SK-N-SH treated with all-trans-retinoic acid at 6 μM for 48 hours (cell line): Measurements from ENCODE around the gene SPATS2L.

Experiments used
- ATAC-seq: fragments of 200-7000 bp; cut with Tn5 transposase; 3 replicates; pipeline ENCODE4 v1.9.1; 2020; ENCODE audit warnings: mild to moderate bottlenecking, moderate library complexity
- ARNTL ChIP-seq: fragments of 450-650 bp; formaldehyde crosslinking; IDR thresholded peaks from 2 replicates; pipeline ENCODE4 v1.5.0; 2020; ENCODE audit warnings: low read depth, mild to moderate bottlenecking, moderate library complexity, borderline replicate concordance
- BACH2 ChIP-seq: fragments of 250-450 bp; sonication (Bioruptor Pico); IDR thresholded peaks from 2 replicates; pipeline ENCODE4 v1.9.0; 2021; ENCODE audit warnings: mild to moderate bottlenecking, borderline replicate concordance
- CSDC2 ChIP-seq: fragments of 250-450 bp; sonication (Bioruptor Pico); IDR thresholded peaks from 2 replicates; pipeline ENCODE4 v1.5.0; 2020; ENCODE audit warnings: mild to moderate bottlenecking, moderate library complexity
- ESRRG ChIP-seq: fragments of 250-450 bp; sonication (Bioruptor Pico); IDR thresholded peaks from 2 replicates; pipeline ENCODE4 v1.6.1; 2021; ENCODE audit warnings: mild to moderate bottlenecking
- GLIS3 ChIP-seq: fragments of 250-450 bp; sonication (Bioruptor Pico); IDR thresholded peaks from 2 replicates; pipeline ENCODE4 v1.5.0; 2020; ENCODE audit warnings: mild to moderate bottlenecking, moderate library complexity
- ISL1 ChIP-seq: fragments of 250-450 bp; sonication (Bioruptor Pico); IDR thresholded peaks from 2 replicates; pipeline ENCODE4 v2.1.2; 2022; ENCODE audit warnings: mild to moderate bottlenecking, moderate library complexity
- PATZ1 ChIP-seq: fragments of 250-450 bp; sonication (Bioruptor Pico); IDR thresholded peaks from 2 replicates; pipeline ENCODE4 v1.8.0; 2020; ENCODE audit warnings: mild to moderate bottlenecking, moderate library complexity, borderline replicate concordance
- PPARA ChIP-seq: fragments of 250-450 bp; sonication (Bioruptor Pico); IDR thresholded peaks from 2 replicates; pipeline ENCODE4 v1.5.0; 2020; ENCODE audit warnings: mild to moderate bottlenecking, borderline replicate concordance
- RARB ChIP-seq: fragments of 250-450 bp; sonication (Bioruptor Pico); IDR thresholded peaks from 2 replicates; pipeline ENCODE4 v1.8.0; 2021; ENCODE audit warnings: mild to moderate bottlenecking, moderate library complexity
- SNAI2 ChIP-seq: fragments of 250-450 bp; sonication (Bioruptor Pico); IDR thresholded peaks from 2 replicates; pipeline ENCODE4 v1.5.0; 2020; ENCODE audit warnings: mild to moderate bottlenecking, moderate library complexity
- TCF4 ChIP-seq: fragments of 250-450 bp; sonication (Bioruptor Pico); IDR thresholded peaks from 2 replicates; pipeline ENCODE4 v1.8.0; 2021; ENCODE audit warnings: mild to moderate bottlenecking, moderate library complexity, borderline replicate concordance
- TOX ChIP-seq: fragments of 250-450 bp; sonication (Bioruptor Pico); IDR thresholded peaks from 2 replicates; pipeline ENCODE4 v1.8.0; 2021; ENCODE audit warnings: mild to moderate bottlenecking, moderate library complexity, borderline replicate concordance
- TSHZ2 ChIP-seq: fragments of 250-450 bp; sonication (Bioruptor Pico); IDR thresholded peaks from 2 replicates; pipeline ENCODE4 v1.5.0; 2020; ENCODE audit warnings: mild to moderate bottlenecking, moderate library complexity
- ZC3H10 ChIP-seq: fragments of 250-450 bp; sonication (Bioruptor Pico); IDR thresholded peaks from 2 replicates; pipeline ENCODE4 v1.5.1; 2021; ENCODE audit warnings: mild to moderate bottlenecking, moderate library complexity
- ZFP3 ChIP-seq: fragments of 250-450 bp; sonication (Bioruptor Pico); IDR thresholded peaks from 2 replicates; pipeline ENCODE4 v1.5.0; 2020; ENCODE audit warnings: mild to moderate bottlenecking, moderate library complexity
- ZFP30 ChIP-seq: fragments of 450-650 bp; formaldehyde crosslinking; IDR thresholded peaks from 2 replicates; pipeline ENCODE4 v1.5.0; 2022; ENCODE audit warnings: mild to moderate bottlenecking, moderate library complexity
- ZNF565 ChIP-seq: fragments of 450-650 bp; formaldehyde crosslinking; conservative IDR thresholded peaks from 2 replicates; pipeline ENCODE4 v1.5.0; 2020; ENCODE audit warnings: low read depth, mild to moderate bottlenecking, moderate library complexity
- ZNF70 ChIP-seq: fragments of 450-650 bp; formaldehyde crosslinking; IDR thresholded peaks from 2 replicates; pipeline ENCODE4 v1.5.0; 2020; ENCODE audit warnings: mild to moderate bottlenecking, moderate library complexity
- ZNF8 ChIP-seq: fragments of 450-650 bp; formaldehyde crosslinking; IDR thresholded peaks from 2 replicates; pipeline ENCODE4 v1.5.0; 2020; ENCODE audit warnings: mild to moderate bottlenecking, moderate library complexity
- TF ChIP-seq, protein P1 (sequence below): fragments of 250-450 bp; sonication (Bioruptor Pico); IDR thresholded peaks from 2 replicates; pipeline ENCODE4 v1.5.1; 2020; ENCODE audit warnings: low read depth, mild to moderate bottlenecking, moderate library complexity

Gene SPATS2L

GRCh38 chr2:200314976-200315567 lies 8.6 kb downstream of the SPATS2L start:
- no peak for ATAC-seq
- TF ChIP-seq ZFP30 (CRISPR knock-in tag) (no peak), TOX (no peak), RARB (CRISPR knock-in tag) (no peak), ARNTL (no peak), CSDC2 (CRISPR knock-in tag) (no peak), GLIS3 (no peak), ZNF70 (CRISPR knock-in tag) (no peak), ZNF8 (no peak), ISL1 (CRISPR knock-in tag) (no peak), ESRRG (CRISPR knock-in tag) (no peak), PATZ1 (CRISPR knock-in tag) (no peak), PPARA (no peak), BACH2 (CRISPR knock-in tag) (no peak), ZC3H10 (CRISPR knock-in tag) (no peak), SNAI2 (CRISPR knock-in tag) (no peak), TSHZ2 (no peak), TCF4 (CRISPR knock-in tag) (no peak), ZFP3 (CRISPR knock-in tag) (no peak)
- TF ChIP-seq, protein P1, sequence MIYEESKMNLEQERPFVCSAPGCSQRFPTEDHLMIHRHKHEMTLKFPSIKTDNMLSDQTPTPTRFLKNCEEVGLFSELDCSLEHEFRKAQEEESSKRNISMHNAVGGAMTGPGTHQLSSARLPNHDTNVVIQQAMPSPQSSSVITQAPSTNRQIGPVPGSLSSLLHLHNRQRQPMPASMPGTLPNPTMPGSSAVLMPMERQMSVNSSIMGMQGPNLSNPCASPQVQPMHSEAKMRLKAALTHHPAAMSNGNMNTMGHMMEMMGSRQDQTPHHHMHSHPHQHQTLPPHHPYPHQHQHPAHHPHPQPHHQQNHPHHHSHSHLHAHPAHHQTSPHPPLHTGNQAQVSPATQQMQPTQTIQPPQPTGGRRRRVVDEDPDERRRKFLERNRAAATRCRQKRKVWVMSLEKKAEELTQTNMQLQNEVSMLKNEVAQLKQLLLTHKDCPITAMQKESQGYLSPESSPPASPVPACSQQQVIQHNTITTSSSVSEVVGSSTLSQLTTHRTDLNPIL (CRISPR knock-in tag), result no peak

DNA sequence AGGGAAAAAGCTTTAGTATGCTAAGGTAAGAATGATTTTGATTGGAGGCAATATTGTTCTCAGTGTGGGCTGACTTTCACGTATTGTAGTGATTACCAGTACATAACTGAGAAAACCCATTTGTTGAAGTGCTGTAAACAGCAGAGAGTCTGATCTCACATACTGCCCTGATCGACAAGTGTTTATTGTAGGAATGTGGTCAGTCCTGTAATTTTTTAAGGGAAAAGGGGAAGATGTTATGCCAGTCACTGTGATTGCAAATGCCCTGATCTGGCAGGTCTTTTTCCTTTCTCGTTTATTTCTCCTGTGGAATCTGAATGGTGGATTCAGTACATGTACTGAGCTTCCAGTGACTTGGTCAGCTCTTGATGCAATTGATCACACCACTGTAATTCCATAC lies 11.5 kb downstream of the SPATS2L start:
- no peak for TF ChIP-seq SNAI2 (CRISPR knock-in tag)
- no peak for TF ChIP-seq PPARA
- TF ChIP-seq PATZ1 (CRISPR knock-in tag), result no peak
- no peak for TF ChIP-seq ESRRG (CRISPR knock-in tag)
- TF ChIP-seq TCF4 (CRISPR knock-in tag), result no peak
- no peak for TF ChIP-seq ARNTL
- TF ChIP-seq ZNF70 (CRISPR knock-in tag), result no peak
- TF ChIP-seq, all 23 proteins: peak for 0
- no peak for ATAC-seq

DNA sequence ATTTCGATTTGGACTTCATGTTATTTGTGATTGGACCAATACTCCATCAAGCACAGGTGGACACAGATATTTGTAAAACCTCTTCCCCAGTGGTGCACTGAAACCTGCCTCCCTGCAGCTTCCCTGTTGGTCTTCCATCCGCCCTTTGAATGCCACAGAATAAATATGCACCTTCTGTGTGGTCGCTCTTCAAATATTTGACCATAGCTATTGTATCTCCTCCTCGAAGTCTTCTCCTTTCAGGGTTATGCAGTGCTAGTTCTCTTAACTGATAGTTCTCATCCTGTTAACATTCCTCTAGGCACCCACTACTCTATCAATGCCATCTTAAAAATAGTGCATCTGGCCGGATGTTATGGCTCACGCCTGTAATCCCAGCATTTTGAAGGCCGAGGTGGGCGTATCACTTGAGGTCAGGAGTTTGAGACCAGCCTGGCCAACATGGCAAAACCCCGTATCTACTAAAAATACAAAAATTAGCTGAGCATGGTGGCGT lies 12.5 kb downstream of the SPATS2L start:
- no peak for ATAC-seq
- TF ChIP-seq ISL1 (CRISPR knock-in tag), result no peak
- no peak for TF ChIP-seq SNAI2 (CRISPR knock-in tag)
- no peak for TF ChIP-seq RARB (CRISPR knock-in tag)
- no peak for TF ChIP-seq TOX
- no peak for TF ChIP-seq PATZ1 (CRISPR knock-in tag)
- no peak for TF ChIP-seq TSHZ2
- TF ChIP-seq, protein P1 (CRISPR knock-in tag), result no peak
- no peak for TF ChIP-seq PPARA
- TF ChIP-seq ARNTL, result no peak
- no peak for TF ChIP-seq ZNF565 (CRISPR knock-in tag)
- no peak for TF ChIP-seq CSDC2 (CRISPR knock-in tag)
- no peak for TF ChIP-seq ZNF8
- TF ChIP-seq ESRRG (CRISPR knock-in tag), result no peak
